Glomerular endothelial cell (primary cell): ENCODE results near the gene FILIP1L. TPM values are rescaled to one million over a fixed set of nuclear protein-coding genes. Genes with fewer than 3 reads are reported as not detected.

Source experiments
- DNase-seq: peaks from one replicate; pipeline ENCODE4 v3.0.0-alpha.2; 2011; ENCODE audit warnings: low read depth, low spot score; ENCODE audit errors: extremely low read depth
- total RNA-seq: library from RNA; depleted of rRNA; stranded (reverse); fragments of >200 nt; gene quantifications from 2 replicates; pipeline ENCODE4 v1.2.3, GENCODE V29; 2015

FILIP1L gene
- total RNA-seq, 1 donor from 2014 or later = 70.8 TPM

DNA sequence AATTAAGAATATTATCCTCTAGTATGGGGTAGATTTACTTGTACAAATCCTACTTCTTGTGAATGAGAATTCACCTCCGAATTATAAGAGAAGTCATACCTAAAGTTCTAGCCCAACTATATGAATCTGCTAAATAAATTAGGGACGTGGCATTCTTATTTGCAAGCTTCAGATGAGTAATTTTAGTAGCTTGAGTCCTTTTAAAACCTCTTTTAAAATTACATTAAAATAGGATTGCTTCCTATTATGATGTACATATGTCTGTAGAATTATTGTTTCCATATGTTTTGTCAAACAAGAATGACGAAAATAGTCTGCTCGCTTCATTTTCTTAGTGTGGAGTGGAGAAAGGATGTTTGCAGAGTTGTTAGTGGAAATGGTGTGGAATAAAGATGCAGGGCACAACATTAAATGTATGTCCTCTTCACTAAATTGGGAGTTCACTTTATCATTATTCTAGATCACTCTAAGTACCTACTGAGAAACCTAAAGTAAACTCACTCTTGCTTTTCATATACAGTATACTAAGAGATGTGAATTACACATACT is 237.2 kb downstream of the FILIP1L start:
- no peak for DNase-seq

DNA sequence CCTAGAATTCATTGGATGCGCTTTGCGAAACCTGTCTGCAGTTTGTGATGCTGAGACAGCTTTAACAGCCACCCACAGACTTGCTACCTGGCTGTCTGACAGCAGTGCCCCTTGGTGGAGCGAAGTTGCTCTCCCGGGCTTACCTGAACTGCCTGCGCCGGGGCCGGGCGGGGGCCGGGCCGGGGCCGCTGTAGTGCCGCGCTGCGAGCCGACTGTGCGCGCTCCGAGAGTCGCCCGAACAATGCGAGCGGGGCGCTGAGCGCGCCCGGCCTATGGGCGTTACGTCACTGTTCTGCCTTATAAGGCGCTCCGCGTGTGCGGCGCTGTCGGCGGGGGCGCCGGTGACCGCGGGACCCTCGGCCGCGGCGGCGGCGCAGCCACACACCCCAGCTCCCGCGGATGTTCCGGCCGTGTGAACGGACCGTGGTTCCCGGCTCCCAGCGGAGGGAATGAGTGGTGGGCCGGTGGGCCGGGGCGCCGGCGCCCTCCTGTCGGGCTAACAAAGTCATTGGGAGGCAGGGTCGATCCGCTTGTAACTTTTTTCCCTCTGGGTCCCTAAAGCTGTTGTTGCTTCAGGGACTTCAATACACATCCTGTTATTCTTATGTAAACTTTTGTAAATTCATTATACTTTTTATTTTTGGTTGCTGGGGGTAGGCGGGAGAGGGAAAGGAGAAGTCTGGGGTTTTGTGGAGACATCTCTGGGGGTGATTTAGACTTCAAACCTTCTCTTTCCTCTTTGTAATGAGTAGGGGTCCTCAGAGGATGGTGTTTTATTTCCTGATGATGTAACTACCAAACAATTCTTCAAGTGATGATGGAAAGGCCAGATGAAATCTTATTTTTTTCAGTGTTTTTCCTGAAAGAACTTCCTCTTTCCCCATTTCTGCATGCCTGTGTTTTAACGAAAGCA is 238.1 kb downstream of the FILIP1L start:
- no peak for DNase-seq

DNA sequence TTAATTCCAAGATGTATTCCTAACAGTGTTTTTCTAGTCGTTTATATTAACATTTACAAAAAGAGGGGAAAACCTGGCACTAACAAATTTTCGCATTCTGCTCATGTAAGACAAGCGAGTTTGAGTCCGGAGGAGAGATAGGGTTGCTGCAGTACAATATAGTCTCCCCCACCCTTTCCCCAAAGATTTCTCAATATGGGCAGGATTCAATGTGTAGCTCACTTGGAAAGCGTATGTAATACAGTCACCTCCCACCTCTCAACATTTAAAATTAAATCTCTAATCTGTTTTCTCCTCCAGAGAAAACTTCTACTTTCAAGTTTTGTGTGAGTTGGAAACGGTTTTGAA is 238.7 kb downstream of the FILIP1L start:
- no peak for DNase-seq

DNA sequence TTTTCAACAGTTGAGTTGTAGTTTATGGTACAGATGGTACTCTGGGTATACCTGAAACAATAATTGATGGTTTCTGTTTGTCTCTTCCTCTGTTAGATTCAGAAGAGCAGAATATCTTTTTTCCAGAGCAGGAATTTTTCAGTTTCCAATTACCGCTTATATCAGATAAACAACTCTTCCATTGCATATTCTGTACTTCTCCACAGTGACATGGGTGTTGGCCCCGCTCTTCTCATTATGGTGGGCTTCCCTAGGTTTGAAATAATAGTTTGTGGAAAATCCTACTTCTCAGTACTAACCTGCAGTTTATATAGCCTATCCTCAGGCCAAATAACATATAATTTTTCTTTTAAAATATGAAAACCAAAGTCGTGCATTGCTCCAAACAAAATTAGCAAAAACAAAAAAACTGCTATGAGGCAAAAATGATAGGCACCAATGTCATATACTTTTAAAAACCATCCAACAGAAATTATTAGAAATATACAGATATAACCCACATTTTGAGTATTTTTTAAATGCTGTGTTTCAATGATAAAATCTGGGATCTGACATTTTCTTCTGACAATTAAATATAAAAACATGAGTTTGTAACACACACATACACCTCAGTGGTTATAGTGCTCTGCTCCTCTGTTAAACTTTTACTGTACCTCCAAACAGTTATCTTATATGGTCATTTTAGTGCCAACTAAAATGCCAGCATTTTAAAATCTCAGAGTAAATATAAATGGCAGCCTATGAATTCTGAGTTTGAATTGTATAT is 239.9 kb downstream of the FILIP1L start:
- DNase-seq = no peak

DNA sequence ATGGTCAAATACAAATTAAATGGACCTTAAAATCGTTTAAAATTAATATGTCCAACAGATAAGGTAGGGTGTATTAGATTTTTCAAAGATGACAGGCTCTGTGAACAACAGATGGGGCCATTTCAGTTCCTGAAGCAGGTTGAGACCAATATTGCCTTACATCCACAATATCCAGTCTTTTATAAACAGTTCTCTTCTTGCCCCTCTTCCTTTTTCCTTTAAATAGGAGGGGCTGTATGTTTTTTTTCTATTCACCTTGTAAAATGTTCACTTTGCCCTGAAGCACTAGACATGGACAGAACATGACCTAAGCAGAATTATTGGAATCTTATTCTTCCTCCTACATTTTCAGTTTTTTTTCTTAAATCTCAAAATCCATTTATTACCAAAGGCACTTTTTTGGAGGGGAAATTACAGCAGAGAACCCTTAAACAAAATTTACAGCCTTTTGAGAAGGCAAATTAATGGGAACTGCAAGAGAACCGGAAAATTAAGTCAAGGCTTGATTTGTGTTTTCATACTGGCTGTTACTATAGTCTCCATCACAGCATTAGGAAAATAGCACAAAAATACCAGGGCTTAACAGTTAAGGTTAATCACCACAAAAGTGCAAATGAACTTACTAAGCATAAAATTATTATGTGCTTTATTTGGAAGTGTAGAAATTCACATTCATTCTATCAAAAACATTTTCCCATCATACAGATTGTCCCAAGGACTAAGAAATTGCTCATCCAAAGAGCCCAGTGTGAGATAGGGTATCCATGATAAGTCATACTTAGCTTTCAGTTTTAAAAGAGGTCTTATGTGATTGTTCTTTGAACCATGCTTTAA is 240.8 kb downstream of the FILIP1L start:
- no peak for DNase-seq

DNA sequence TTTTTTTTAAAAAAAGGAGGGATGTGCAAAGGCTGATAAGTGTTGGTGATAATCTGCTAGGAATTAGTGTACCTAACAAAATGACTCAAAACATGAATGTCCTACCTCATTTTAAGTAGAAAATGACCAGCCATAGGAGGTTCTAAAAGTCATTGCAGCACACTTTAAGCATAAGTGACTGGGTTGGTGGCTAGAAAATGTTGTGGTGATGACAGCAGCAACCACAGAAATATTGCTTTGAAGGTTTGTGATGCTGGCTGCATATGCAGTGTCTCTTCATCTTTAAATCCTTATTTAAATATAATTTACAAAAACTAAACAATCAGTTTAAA is 241.4 kb downstream of the FILIP1L start:
- DNase-seq = no peak

DNA sequence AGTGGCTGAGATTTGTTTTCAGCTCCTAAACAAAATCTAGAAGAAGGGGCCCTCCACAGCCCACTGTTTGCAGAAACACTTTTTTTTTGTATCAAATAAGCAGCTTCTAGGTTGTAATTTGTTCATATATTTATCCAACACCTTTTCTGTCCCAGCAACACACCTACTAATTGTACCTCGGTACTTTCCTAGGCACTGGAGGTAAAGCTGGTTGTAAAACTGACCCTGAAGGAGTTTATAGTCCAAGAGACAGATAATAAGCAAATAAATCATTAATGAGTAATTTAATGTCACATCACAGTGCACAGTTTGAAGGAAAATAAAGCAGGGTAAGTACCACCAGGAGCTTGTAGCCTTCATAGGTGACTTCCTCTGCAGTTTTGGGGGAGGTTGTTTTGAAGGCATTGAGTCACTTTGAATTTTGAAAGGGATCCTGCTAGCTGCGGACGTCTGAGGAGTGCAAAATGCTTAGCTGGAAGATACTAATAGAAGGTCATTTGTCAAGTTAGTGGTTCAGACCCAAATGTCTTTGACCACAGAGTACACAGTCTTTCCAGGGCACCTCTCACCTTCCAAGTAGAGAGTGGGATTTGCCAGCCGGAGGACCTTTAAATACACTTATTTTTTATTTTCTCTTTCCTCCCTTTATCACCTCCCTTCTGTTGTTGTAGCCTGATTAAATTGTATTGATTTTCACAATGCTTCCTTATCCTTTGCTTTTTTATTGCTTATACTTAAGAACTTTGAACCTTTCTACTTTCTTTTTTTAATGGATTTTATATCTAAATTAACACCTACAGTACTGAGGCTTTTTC is 242.9 kb downstream of the FILIP1L start:
- no peak for DNase-seq

DNA sequence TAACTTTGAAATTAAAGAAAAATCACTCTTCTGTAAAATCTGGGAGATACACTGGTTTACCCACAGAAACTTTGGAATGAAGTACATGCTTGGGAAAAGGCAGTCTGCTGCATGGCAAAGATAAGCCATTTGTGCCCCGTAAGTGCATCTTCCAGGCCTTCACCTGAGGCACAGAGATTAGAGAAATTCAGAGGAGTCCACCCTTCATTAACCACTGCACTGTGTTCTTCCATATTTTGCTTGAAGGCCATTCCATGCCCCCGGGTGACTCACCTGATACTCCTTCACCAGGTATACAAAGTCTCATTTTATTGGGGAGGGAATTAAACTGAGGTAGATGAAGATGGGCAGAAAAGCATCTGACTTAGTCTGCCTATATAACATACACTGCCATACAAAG is 243.6 kb downstream of the FILIP1L start:
- DNase-seq = no peak

DNA sequence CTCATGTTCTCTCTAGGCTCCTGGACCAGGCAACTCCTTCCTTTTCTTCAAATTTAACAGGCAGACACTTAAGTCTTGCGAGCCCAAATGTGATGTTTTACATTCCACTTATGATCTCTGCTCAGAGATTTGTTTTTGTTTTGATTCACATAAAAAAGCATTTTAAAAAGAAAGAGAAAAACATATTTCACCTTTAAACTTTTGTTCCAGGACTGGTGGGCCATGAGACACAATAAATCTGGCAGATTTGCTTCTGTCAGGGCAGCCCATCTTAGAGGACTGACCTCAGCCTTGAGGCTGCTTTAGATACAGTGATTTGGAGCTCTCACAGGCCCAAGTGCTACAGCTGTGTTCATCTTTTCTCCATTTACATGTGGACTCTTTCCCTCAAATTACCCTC is 244.7 kb downstream of the FILIP1L start:
- no peak for DNase-seq

DNA sequence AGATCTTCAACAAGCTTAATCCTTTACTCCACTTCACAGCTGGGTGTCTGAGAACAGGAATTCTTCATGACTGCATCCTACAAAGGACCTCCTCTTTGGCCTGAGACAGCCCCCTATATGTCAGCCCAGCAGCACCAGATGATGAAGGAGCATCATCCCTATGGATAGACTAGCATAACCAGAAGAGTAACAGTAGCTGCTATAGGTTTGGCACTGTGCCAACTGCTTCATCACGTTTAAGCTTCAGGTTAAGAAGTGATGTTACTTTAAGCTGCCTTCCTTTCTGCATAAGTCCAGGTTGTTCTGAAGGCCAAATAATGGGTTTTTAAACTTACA is 246.0 kb downstream of the FILIP1L start:
- DNase-seq = no peak

DNA sequence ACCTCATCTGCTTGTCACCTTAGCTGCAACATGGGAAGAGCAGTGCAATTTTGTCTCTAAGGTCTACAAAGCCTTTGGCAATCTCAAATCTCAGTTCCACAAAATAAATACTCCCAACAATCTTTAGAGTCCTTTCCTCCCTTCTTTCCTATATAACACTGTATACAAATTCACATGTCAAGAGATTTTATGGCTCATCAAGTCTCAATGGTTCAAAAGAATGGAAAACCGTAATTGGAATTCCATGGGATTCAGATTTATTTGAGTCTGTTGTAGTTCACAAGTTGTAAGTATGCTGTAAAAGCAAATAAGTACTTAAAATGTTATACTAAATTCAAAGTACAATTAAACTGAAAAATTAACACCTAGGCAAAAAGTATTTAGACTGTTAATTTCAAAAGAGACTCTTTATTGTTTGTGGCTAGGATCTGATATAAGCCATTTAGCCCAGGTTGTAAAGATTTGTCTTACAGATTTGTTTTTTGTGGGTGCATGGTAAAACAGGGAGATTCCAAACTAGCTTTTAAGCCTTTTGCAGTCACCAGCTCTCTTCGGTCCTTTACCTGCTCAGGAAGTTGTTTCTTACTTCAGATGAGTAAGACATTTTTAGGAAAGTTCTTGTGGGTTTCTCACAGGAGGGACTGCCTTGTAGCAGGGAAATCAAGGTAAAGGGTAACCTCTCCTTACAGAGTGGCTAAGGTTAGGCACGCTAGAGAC is 246.5 kb downstream of the FILIP1L start:
- DNase-seq = no peak

DNA sequence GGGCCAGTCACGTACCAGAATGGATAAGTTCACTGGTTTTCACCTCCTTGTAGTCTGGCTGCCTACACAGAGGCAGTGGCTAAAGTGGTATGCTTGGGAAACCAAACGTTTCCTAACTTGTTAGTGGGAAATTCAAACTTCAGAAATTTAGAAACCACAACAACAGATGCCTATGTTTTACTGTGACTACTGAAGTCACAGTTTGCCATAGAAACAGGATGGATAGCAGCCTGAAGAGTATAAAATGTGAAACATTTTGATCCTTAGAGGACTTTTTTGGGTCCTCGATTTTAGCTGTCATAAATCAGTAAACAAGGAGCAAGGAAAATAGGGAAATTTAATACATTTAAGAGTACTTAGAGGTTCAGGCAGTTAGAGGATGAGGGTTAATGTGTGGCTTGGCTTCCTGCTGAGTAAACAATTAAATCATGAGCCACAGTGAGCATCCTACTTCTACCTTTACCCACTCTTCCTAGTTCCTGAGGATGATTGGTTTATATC is 248.0 kb downstream of the FILIP1L start:
- no peak for DNase-seq

DNA sequence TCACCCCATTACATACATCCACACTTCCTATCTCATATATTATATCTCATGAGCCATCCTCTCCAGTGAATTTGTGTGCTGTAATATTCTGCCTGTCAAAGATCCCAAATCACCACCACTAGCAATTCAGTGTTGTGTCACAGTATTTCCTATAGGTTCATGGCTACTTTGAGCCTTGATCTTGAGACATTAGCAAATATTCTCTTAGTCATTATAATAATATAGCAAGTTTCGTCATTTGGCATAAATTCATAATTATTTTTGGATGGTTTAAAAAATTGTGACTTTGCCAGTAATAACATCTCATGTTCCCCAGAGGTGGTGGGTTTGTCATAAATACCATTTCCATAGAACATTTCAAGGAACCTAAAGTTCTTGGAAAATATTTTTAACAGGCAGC is 249.0 kb downstream of the FILIP1L start:
- DNase-seq = no peak

DNA sequence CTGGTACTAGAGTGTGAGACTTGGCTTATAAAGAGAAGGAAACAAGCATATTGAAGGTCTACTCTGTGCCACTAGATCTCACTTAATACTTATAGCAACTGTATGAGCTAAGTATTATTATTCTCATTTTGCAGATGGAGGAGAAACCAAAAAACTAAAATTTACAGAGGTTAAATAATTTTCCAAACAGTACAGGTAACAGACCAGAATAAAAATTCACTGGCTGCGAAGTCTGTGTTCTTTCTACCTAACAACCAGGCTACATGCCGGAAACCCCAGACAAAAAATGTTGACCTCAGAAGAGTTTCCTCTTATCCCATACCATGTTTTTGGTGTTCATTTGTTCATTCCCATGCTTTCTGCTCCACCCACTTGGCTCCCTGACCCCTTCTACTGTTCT is 250.0 kb downstream of the FILIP1L start:
- no peak for DNase-seq

DNA sequence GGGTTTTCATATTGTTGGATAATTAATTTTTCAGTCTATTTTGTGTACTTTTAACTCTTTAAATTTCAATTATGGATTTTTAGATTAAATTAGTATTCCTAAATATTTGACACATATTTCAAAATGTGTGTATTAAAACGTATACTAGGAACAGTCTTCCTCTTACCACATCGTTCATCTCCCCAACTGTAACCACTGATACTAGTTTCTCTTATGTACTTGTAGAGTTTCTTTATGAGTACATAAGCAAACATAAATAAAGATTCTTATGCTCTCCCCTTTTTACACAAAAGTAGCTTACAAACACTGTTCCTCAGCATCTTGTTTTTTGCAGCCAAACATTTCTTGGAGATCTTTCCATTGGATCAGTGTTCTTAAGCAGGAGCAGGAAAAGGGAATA is 250.7 kb downstream of the FILIP1L start:
- no peak for DNase-seq

DNA sequence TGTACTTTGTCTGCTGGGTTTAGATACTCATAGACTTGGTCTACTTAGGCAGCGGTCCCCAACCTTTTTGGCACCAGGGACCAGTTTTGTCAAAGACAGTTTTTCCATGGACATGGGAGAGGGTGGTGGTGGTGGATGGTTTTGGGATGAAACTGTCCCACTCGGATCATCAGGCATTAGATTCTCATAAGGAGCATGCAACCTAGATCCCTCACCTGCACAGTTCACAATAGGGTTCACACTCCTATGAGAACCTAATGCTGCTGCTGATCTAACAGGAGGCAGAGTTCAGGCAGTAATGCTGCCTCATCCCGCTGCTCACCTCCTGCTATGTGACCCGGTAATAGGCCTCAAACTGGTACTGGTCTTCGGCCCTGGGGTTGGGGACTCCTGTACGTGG is 251.3 kb downstream of the FILIP1L start:
- no peak for DNase-seq

DNA sequence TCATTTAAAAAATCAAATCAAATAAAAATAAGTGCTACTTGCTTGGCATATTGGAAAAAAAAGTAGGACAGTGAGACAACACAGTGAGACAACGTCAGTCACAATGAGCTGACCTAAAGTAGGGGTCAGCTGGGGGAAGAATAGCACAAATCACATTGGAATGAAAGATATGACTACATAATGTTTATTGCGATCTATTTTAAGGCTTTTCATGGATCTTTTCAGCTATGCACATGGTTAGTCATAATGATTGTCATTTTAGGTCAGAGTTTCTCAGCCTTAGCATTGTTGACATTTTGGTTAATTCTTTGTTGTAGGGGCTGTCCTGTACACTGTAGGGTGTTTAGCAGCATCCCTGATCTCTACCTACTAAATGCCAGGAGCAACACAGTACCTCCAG is 252.1 kb downstream of the FILIP1L start:
- DNase-seq = no peak

DNA sequence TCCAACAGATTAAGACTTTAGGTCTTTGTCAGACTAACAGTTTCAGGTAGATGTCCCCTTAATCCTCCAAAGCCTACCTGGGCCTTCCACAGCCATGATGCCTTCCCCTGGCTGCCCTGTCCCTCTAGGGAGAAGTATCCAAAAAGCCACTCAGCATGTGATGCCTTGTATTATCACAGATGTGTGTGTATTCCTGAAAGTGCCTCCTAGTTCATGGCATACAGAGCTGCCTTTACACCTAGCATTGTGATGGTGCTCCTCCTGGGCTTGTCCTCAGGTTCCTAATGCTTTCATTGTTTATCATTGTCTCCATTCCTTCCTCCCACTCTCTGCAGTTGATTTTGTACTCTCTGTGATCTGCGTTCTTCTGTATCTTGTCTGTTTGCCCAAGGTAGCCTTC is 253.1 kb downstream of the FILIP1L start:
- DNase-seq = no peak

DNA sequence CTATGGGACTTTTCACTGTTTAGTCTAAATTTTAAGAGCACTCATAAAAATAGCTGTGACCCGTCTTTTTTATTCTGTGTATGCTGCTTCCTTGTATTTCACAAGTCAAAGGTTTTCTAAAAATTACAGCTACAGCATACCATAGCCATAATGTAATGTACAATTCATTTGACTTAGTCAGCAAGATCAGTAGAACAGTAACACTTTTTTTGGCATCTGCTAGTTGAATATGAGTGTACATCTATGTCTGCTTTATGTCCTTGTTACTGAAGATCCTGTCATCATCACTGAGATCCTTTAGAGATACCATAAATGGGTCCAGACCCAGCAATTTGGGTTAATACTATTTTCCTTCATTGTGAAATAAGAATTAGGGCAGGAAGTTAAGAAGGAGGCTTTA is 254.5 kb downstream of the FILIP1L start:
- no peak for DNase-seq

DNA sequence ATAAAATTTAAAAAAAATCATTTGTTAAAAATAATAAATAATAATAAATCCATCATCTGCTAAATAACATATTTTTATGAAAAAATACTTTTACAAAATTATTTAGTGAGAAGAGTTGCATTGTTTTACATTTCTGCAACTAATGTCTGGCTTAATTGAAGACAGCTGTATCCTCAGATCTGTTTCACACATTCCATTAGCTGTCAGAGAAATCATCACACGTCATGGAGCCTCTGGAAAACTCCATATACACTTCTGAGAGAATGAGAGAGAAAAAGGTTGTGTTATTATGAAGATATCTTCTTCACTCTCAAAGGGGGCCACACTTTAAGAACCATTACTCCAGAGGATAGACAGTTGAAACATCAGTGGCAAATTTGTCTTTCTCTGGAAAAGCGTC is 255.8 kb downstream of the FILIP1L start:
- no peak for DNase-seq
